K562 (cell line): ENCODE measurements around the gene TMED4. TPM values are rescaled to one million over a fixed set of nuclear protein-coding genes. Genes with fewer than 3 reads are reported as not detected.

ENCODE experiments used
- ATAC-seq: fragments of 200-7000 bp; cut with Tn5 transposase; 3 replicates; pipeline ENCODE4 v1.9.1; 2020; ENCODE audit warnings: moderate library complexity
- BruUV-seq: library from RNA; stranded (reverse); fragments of 400-500 nt; replicated peaks from 2 replicates; lab custom pipeline; 2021; lab: Mats Ljungman, UMichigan
- CTCF ChIA-PET: fragments of 300-600 bp; formaldehyde crosslinking; extraction: SDS; loops from one replicate; lab custom pipeline; 2021; ENCODE audit warnings: low intra/inter-chr PET ratio; lab: Yijun Ruan, JAX
- POLR2A ChIA-PET: fragments of 300-600, 350-650 bp; sonication (Branson Sonifier 250); formaldehyde crosslinking; extraction: SDS; loops from one replicate; lab custom pipeline; 2021; ENCODE audit warnings: antibody characterized with exemption, inconsistent platforms; lab: Yijun Ruan, JAX
- DNase-seq, 4 experiments: peaks; one replicate each; pipeline versions ENCODE4 v3.0.0 to v3.0.0-alpha.2; 2011 to 2018; ENCODE audit warnings: low spot score in 3 of 4, mixed read lengths in 3 of 4; ENCODE audit errors: extremely low read depth in 1 of 4
- FAIRE-seq: peaks from 2 replicates; lab custom pipeline; 2011; peaks lifted over from hg19 to GRCh38; lab: Jason Lieb, UNC
- H2AFZ ChIP-seq: 2 replicates; pipeline ENCODE4 v1.6.0; 2011; ENCODE audit warnings: low read depth, low read length, control low read depth, inconsistent platforms
- H3K27ac ChIP-seq: fragments of 200-600 bp; 3 replicates; pipeline ENCODE4 v1.8.0; 2011; ENCODE audit warnings: low read depth, mild to moderate bottlenecking, control low read depth, inconsistent platforms, low read length, moderate library complexity, mixed read lengths; ENCODE audit errors: extremely low read depth
- H3K27me3 ChIP-seq, 2 experiments: fragments of 300-600 bp in 1 of 2; 2 replicates in 1 of 2; 3 replicates in 1 of 2; pipeline versions ENCODE4 v1.6.0 to v1.8.0; 2011; ENCODE audit warnings: inconsistent platforms in 2 of 2, low read length in 2 of 2, mild to moderate bottlenecking in 1 of 2, mixed read lengths in 1 of 2, moderate library complexity in 1 of 2; ENCODE audit not compliant: control insufficient read depth in 2 of 2, insufficient read depth in 2 of 2
- H3K36me3 ChIP-seq: fragments of 300-600 bp; 3 replicates; pipeline ENCODE4 v1.8.0; 2011; ENCODE audit warnings: mild to moderate bottlenecking, low read length, inconsistent platforms; ENCODE audit not compliant: control insufficient read depth, insufficient read depth
- H3K4me1 ChIP-seq, 2 experiments: fragments of 200-600 bp in 1 of 2; replicated peaks in 1 of 2; 2 replicates in 1 of 2; 3 replicates in 1 of 2; pipeline versions ENCODE4 v1.5.1 to v1.8.0; 2011; ENCODE audit warnings: inconsistent platforms in 2 of 2, low read length in 2 of 2, mild to moderate bottlenecking in 1 of 2, mixed read lengths in 1 of 2, moderate library complexity in 1 of 2; ENCODE audit not compliant: control insufficient read depth in 2 of 2, insufficient read depth in 2 of 2
- H3K4me2 ChIP-seq: 2 replicates; pipeline ENCODE4 v1.6.1; 2011; ENCODE audit warnings: low read length, control low read depth, inconsistent platforms, mixed read lengths; ENCODE audit not compliant: insufficient read depth
- H3K4me3 ChIP-seq: fragments of 200-600 bp; sonication (generic), shearing (Covaris generic); 2 replicates; pipeline ENCODE4 v1.5.1; 2016; ENCODE audit warnings: control low read depth, inconsistent platforms
- H3K79me2 ChIP-seq: fragments of 200-600 bp; 3 replicates; pipeline ENCODE4 v1.8.0; 2011; ENCODE audit warnings: low read length, inconsistent platforms; ENCODE audit not compliant: control insufficient read depth, insufficient read depth
- H3K9ac ChIP-seq, 2 experiments: 2 replicates each; pipeline versions ENCODE4 v1.6.0 to v1.6.1; 2011; ENCODE audit warnings: low read depth in 2 of 2, low read length in 2 of 2, control low read depth in 1 of 2, inconsistent platforms in 1 of 2, mild to moderate bottlenecking in 1 of 2, mixed read lengths in 1 of 2; ENCODE audit not compliant: insufficient read depth in 1 of 2
- H3K9me1 ChIP-seq: one replicate; pipeline ENCODE4 v1.6.0; 2011; ENCODE audit warnings: inconsistent platforms, mild to moderate bottlenecking, low read length, moderate library complexity; ENCODE audit not compliant: control insufficient read depth, insufficient read depth
- H3K9me3 ChIP-seq: replicated peaks from 2 replicates; pipeline ENCODE4 v1.5.1; 2011; ENCODE audit warnings: low read depth, low read length, inconsistent platforms; ENCODE audit not compliant: control insufficient read depth, insufficient read depth
- H4K20me1 ChIP-seq: replicated peaks from 2 replicates; pipeline ENCODE4 v1.6.1; 2011; ENCODE audit warnings: low read length, inconsistent platforms, mixed read lengths; ENCODE audit not compliant: control insufficient read depth, insufficient read depth
- ASH1L ChIP-seq: fragments of 450-650 bp; IDR thresholded peaks from 2 replicates; pipeline ENCODE4 v1.6.1; 2018; ENCODE audit warnings: borderline replicate concordance, mild to moderate bottlenecking, low read depth; ENCODE audit not compliant: partially characterized antibody
- ILK ChIP-seq: fragments of 450-650 bp; IDR thresholded peaks from 2 replicates; pipeline ENCODE4 v1.6.1; 2016; ENCODE audit warnings: missing genetic modification characterization, low read depth, mild to moderate bottlenecking, missing compliant biosample characterization, moderate library complexity, borderline replicate concordance
- PRPF4 ChIP-seq: fragments of 200-400 bp; formaldehyde crosslinking; IDR thresholded peaks from one replicate; pipeline ENCODE4 v1.6.1; 2017; ENCODE audit warnings: low read length, low read depth, mild to moderate bottlenecking; ENCODE audit not compliant: insufficient read depth, poor library complexity, severe bottlenecking
- SIN3A ChIP-seq, 2 experiments: fragments of 150-350 bp in 1 of 2; IDR thresholded peaks; 2 replicates each; pipeline ENCODE4 v1.6.1; 2011 to 2016; ENCODE audit warnings: borderline replicate concordance in 2 of 2, low read depth in 2 of 2, low read length in 2 of 2, mild to moderate bottlenecking in 2 of 2, moderate library complexity in 2 of 2; ENCODE audit not compliant: control insufficient read depth in 1 of 2
- ZZZ3 ChIP-seq: fragments of 450-650 bp; IDR thresholded peaks from 2 replicates; pipeline ENCODE4 v1.6.1; 2016; ENCODE audit warnings: antibody characterized with exemption, mild to moderate bottlenecking, moderate library complexity
- WGBS: fragments of 100-300 bp; shearing (Covaris generic); methylation state at CpG from one replicate; pipeline ENCODE4 v1.1.6; 2016; ENCODE audit warnings: low coverage, mixed read lengths; ENCODE audit not compliant: insufficient coverage; ENCODE audit errors: missing lambda C conversion rate; 5-methylcytosine and 5-hydroxymethylcytosine counted together
- in situ Hi-C: fragments of 300-500 bp; cut with MboI; formaldehyde crosslinking; loops from 4 replicates; pipeline ENCODE4 v1.15.0; 2018; ENCODE audit warnings: inconsistent platforms, mixed read lengths
- intact Hi-C: fragments of 100-400 bp; cut with micrococcal nuclease; formaldehyde crosslinking; loops from 2 replicates; pipeline ENCODE4 v1.14.2; 2022
- polyA plus RNA-seq, 8 experiments: library from polyadenylated mRNA; depleted of rRNA in 4 of 8; stranded (reverse) in 5 of 8; unstranded in 3 of 8; fragments of >200 nt; fragmentation: Nextera tagmentation in 2 of 8; fragmentation: Illumina TruSeq in 1 of 8; extraction: Ambion mirVana in 2 of 8; extraction: Trizol in 1 of 8; gene quantifications; 2 replicates each; pipeline versions ENCODE4 v1.2.1 to v1.2.3, GENCODE V29; 2011 to 2014; ENCODE audit warnings: inconsistent platforms in 1 of 8, missing spikeins in 1 of 8
- total RNA-seq, 7 experiments: library from RNA; depleted of rRNA in 6 of 7; stranded (reverse); fragments of >200 nt in 6 of 7; fragmentation: Illumina TruSeq in 2 of 7; extraction: Trizol in 2 of 7; gene quantifications; 2 replicates each; pipeline versions ENCODE4 v1.2.1 to v1.2.3, GENCODE V29; 2011 to 2021; ENCODE audit warnings: low replicate concordance in 1 of 7
- TF ChIP-seq, protein P1 (sequence below): fragments of 250-450 bp; sonication (Bioruptor Pico); IDR thresholded peaks from 2 replicates; pipeline ENCODE4 v1.8.0; 2021; ENCODE audit warnings: moderate library complexity, mild to moderate bottlenecking, inconsistent platforms
- TF ChIP-seq, protein P2 (sequence below), 3 experiments: fragments of 200-800 bp in 1 of 3; sonication (Bioruptor generic) in 1 of 3; sonication (generic) in 1 of 3; formaldehyde crosslinking in 1 of 3; IDR thresholded peaks; 2 replicates each; pipeline versions ENCODE4 v1.6.1 to v1.8.0; 2016 to 2022; ENCODE audit warnings: mild to moderate bottlenecking in 2 of 3, missing compliant biosample characterization in 2 of 3, missing genetic modification characterization in 2 of 3, missing genetic modification reagents in 1 of 3
- TF ChIP-seq, protein P3 (sequence below): IDR thresholded peaks from 2 replicates; pipeline ENCODE4 v1.6.1; 2011; ENCODE audit not compliant: insufficient read length; ENCODE audit errors: extremely low read depth

Gene TMED4
- total and polyA plus RNA-seq, 9 of the 15 experiments (the other 6 are each of a cell fraction or from before 2014, with no cell fraction given) = 20.3 to 64.0 (median 42.1) TPM

DNA sequence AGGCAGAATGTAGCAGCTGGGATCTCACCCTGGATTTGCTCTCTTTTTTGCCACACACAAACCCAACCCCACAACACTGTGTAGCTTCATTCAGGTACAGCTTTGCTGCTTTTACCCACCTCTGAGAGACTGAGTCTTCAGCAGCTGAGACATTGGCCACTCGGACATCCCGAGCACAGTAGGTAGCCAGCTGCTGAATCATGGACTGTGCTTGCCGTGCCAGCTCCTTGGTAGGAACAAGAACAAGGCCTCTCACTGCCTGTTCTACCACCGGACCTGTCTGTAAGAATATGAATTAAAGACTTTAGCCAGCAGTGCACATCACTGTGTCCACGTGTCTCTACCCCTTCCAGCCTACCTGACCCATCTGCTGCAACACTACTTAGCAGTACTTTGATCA lies 9.3 kb downstream of the TMED4 start:
- ATAC-seq (no peak), FAIRE-seq (no peak), DNase-seq (peak in 2 of 4 experiments; percentile 10 to 12)
- 11% methylated on average over 5 of the region's 5 CpGs for WGBS
- H3K9ac ChIP-seq = peak overlapping the region; percentile 97 to 98
- BruUV-seq = TSS peak; percentile 49
- H3K9me1 ChIP-seq = no peaks in the 10 kb centered on the region
- H4K20me1 ChIP-seq = no peaks in the 10 kb centered on the region; the same call in 1 of the 2 replicates
- H3K9me3 ChIP-seq = no peaks in the 10 kb centered on the region
- H2AFZ ChIP-seq = no peak overlapping the region
- POLR2A ChIA-PET = interaction anchor here (0.6 to 4.3 kb wide), 9 partner anchors 8 to 293 kb away, joined by 3 to 38 read pairs (median 4); partner anchors contain the start of genes PPIA and TMED4
- peak overlapping the region; percentile 97 for H3K4me2 ChIP-seq
- peaks cover 59% of the 10 kb centered on the region for H3K79me2 ChIP-seq
- H3K36me3 ChIP-seq = peaks cover 71% of the 10 kb centered on the region
- intact Hi-C loops (no loop called here), in situ Hi-C loops (no loop called here)
- H3K27me3 ChIP-seq = no peaks in the 10 kb centered on the region
- CTCF ChIA-PET = no interaction called here
- TF ChIP-seq SIN3A (IDR thresholded peaks at IDR 0.05; ENCODE audit: borderline replicate concordance in 2 of 2, control insufficient read depth in 1 of 2, low read depth in 2 of 2, low read length in 2 of 2) = peak in 1 of 2 experiments; percentile 14; a peak in 1 of 4 replicates
- no peak for TF ChIP-seq ZZZ3
- TF ChIP-seq, protein P1, sequence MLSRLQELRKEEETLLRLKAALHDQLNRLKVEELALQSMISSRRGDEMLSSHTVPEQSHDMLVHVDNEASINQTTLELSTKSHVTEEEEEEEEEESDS (CRISPR knock-in tag) = no peak
- TF ChIP-seq, protein P2, sequence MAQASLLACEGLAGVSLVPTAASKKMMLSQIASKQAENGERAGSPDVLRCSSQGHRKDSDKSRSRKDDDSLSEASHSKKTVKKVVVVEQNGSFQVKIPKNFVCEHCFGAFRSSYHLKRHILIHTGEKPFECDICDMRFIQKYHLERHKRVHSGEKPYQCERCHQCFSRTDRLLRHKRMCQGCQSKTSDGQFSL (CRISPR knock-in tag; IDR thresholded peaks at IDR 0.05) = no peak
- TF ChIP-seq, protein P2 (tag; IDR thresholded peaks at IDR 0.05) = no peak
- TF ChIP-seq, protein P3, sequence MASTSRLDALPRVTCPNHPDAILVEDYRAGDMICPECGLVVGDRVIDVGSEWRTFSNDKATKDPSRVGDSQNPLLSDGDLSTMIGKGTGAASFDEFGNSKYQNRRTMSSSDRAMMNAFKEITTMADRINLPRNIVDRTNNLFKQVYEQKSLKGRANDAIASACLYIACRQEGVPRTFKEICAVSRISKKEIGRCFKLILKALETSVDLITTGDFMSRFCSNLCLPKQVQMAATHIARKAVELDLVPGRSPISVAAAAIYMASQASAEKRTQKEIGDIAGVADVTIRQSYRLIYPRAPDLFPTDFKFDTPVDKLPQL = no peak
- no peak for TF ChIP-seq ASH1L
- TF ChIP-seq PRPF4 = no peak
- TF ChIP-seq ILK (tag) = no peak
- H3K4me3 ChIP-seq = peak overlapping the region; percentile 75
- peak overlapping the region; percentile 85 for H3K27ac ChIP-seq
- H3K4me1 ChIP-seq = peaks cover 22 to 27% of the 10 kb centered on the region in 2 experiments; a peak in 4 of 5 replicates
